Peyer's patch (tissue), 4 donors: ENCODE results near the gene HYDIN.

Experiments
- CTCF ChIP-seq, 6 experiments: fragments of 450-650 bp in 4 of 6; fragments of 200-600 bp in 2 of 6; sonication (generic) in 1 of 6; IDR thresholded peaks; one replicate each; pipeline ENCODE4 v1.5.1; 2017 to 2019; ENCODE audit warnings: antibody characterized with exemption in 6 of 6, mild to moderate bottlenecking in 3 of 6, moderate library complexity in 1 of 6
- POLR2A ChIP-seq, 2 donors: fragments of 450-650 bp; IDR thresholded peaks; one replicate each; pipeline ENCODE4 v1.5.1; 2017; ENCODE audit warnings: antibody characterized with exemption in 2 of 2, mild to moderate bottlenecking in 2 of 2, moderate library complexity in 2 of 2

- no peak for TF ChIP-seq CTCF (IDR thresholded peaks at IDR 0.05)
- no peak for TF ChIP-seq POLR2A (IDR thresholded peaks at IDR 0.05)
Observed at GRCh38 chr16:71260995-71261394, 30.5 kb upstream of the HYDIN start.
